Measurements from ENCODE around the gene FRZB.
"Not testable (repeated sequence)": the region's sequence is repeated elsewhere in the genome, so short reads cannot be mapped to it uniquely, and the experiment has no call there.

Gene FRZB

GRCh38 chr2:182887093-182887492 lies 20.7 kb upstream of the FRZB start:
- no peaks in the 10 kb centered on the region for H3K79me2 ChIP-seq (ENCODE audit: insufficient read depth, low read length)
- H3F3A ChIP-seq (ENCODE audit: insufficient read depth, low read length), result no peaks in the 10 kb centered on the region
- H3K9me3 ChIP-seq (ENCODE audit: low read length), result no peaks in the 10 kb centered on the region
- H3K36me3 ChIP-seq (ENCODE audit: insufficient read depth, low read length), result no peaks in the 10 kb centered on the region
- TF ChIP-seq EZH2 (IDR thresholded peaks at IDR 0.05; ENCODE audit: borderline replicate concordance, low read length) (no peak), CTCF (IDR thresholded peaks at IDR 0.05; ENCODE audit: low read length) (no peak)
- no peaks in the 10 kb centered on the region for H3K9me2 ChIP-seq (ENCODE audit: low read depth, low read length)
- no peak overlapping the region for H3K4me3 ChIP-seq (ENCODE audit: low read depth, low read length, poor library complexity, severe bottlenecking)
- H3K4me2 ChIP-seq (ENCODE audit: low read length), result no peak overlapping the region
- H3K9ac ChIP-seq (ENCODE audit: low read length), result no peak overlapping the region
- H3K27me3 ChIP-seq (ENCODE audit: insufficient read depth, low read length), result no peaks in the 10 kb centered on the region
- H3K27ac ChIP-seq (ENCODE audit: low read depth, low read length, poor library complexity, severe bottlenecking), result no peak overlapping the region
- no peaks in the 10 kb centered on the region for H4K20me1 ChIP-seq (ENCODE audit: insufficient read depth, low read length)
- no peak overlapping the region for H2AFZ ChIP-seq (ENCODE audit: low read length)
- no peaks in the 10 kb centered on the region for H3K4me1 ChIP-seq (ENCODE audit: insufficient read depth, low read length, severe bottlenecking)

GRCh38 chr2:182885771-182886170 lies 19.3 kb upstream of the FRZB start:
- Histone ChIP-seq H3K9me3 (ENCODE audit: low read length) (no peaks in the 10 kb centered on the region), H3K27me3 (ENCODE audit: insufficient read depth, low read length) (no peaks in the 10 kb centered on the region), H3K79me2 (ENCODE audit: insufficient read depth, low read length) (no peaks in the 10 kb centered on the region)

GRCh38 chr2:182883451-182883850 lies 17.0 kb upstream of the FRZB start:
- H3F3A ChIP-seq (ENCODE audit: insufficient read depth, low read length), result no peaks in the 10 kb centered on the region
- H3K36me3 ChIP-seq (ENCODE audit: insufficient read depth, low read length), result no peaks in the 10 kb centered on the region
- no peaks in the 10 kb centered on the region for H4K20me1 ChIP-seq (ENCODE audit: insufficient read depth, low read length)
- H3K9me2 ChIP-seq (ENCODE audit: low read depth, low read length), result no peaks in the 10 kb centered on the region
- no peak overlapping the region for H3K4me3 ChIP-seq (ENCODE audit: low read depth, low read length, poor library complexity, severe bottlenecking)
- H3K79me2 ChIP-seq (ENCODE audit: insufficient read depth, low read length), result no peaks in the 10 kb centered on the region
- no peaks in the 10 kb centered on the region for H3K9me3 ChIP-seq (ENCODE audit: low read length)
- no peak overlapping the region for H3K9ac ChIP-seq (ENCODE audit: low read length)
- no peak overlapping the region for H3K27ac ChIP-seq (ENCODE audit: low read depth, low read length, poor library complexity, severe bottlenecking)
- no peaks in the 10 kb centered on the region for H3K27me3 ChIP-seq (ENCODE audit: insufficient read depth, low read length)
- TF ChIP-seq CTCF (IDR thresholded peaks at IDR 0.05; ENCODE audit: low read length) (no peak), EZH2 (IDR thresholded peaks at IDR 0.05; ENCODE audit: borderline replicate concordance, low read length) (no peak)
- no peaks in the 10 kb centered on the region for H3K4me1 ChIP-seq (ENCODE audit: insufficient read depth, low read length, severe bottlenecking)
- H2AFZ ChIP-seq (ENCODE audit: low read length), result no peak overlapping the region
- H3K4me2 ChIP-seq (ENCODE audit: low read length), result no peak overlapping the region

More at GRCh38 chr2:182885771-182886170, 19.3 kb upstream of the FRZB start:
- Histone ChIP-seq H3K36me3 (ENCODE audit: insufficient read depth, low read length) (no peaks in the 10 kb centered on the region), H2AFZ (ENCODE audit: low read length) (no peak overlapping the region), H3K9me2 (ENCODE audit: low read depth, low read length) (no peaks in the 10 kb centered on the region), H3K4me3 (ENCODE audit: low read depth, low read length, poor library complexity, severe bottlenecking) (no peak overlapping the region), H3K9ac (ENCODE audit: low read length) (no peak overlapping the region), H4K20me1 (ENCODE audit: insufficient read depth, low read length) (no peaks in the 10 kb centered on the region), H3K4me2 (ENCODE audit: low read length) (no peak overlapping the region), H3K4me1 (ENCODE audit: insufficient read depth, low read length, severe bottlenecking) (no peaks in the 10 kb centered on the region), H3K27ac (ENCODE audit: low read depth, low read length, poor library complexity, severe bottlenecking) (no peak overlapping the region), H3F3A (ENCODE audit: insufficient read depth, low read length) (no peaks in the 10 kb centered on the region)
- TF ChIP-seq CTCF (IDR thresholded peaks at IDR 0.05; ENCODE audit: low read length) (no peak), EZH2 (IDR thresholded peaks at IDR 0.05; ENCODE audit: borderline replicate concordance, low read length) (no peak)

- H3K4me2 ChIP-seq (ENCODE audit: low read length); H3K9ac ChIP-seq (ENCODE audit: low read length); H3K4me1 ChIP-seq (ENCODE audit: insufficient read depth, low read length, severe bottlenecking); H3K27ac ChIP-seq (ENCODE audit: low read depth, low read length, poor library complexity, severe bottlenecking); H3K27me3 ChIP-seq (ENCODE audit: insufficient read depth, low read length); H4K20me1 ChIP-seq (ENCODE audit: insufficient read depth, low read length); H3K79me2 ChIP-seq (ENCODE audit: insufficient read depth, low read length); H3K9me2 ChIP-seq (ENCODE audit: low read depth, low read length); H3K9me3 ChIP-seq (ENCODE audit: low read length); H3F3A ChIP-seq (ENCODE audit: insufficient read depth, low read length); H2AFZ ChIP-seq (ENCODE audit: low read length); H3K4me3 ChIP-seq (ENCODE audit: low read depth, low read length, poor library complexity, severe bottlenecking); H3K36me3 ChIP-seq (ENCODE audit: insufficient read depth, low read length): not testable (repeated sequence)
Measured at GRCh38 chr2:182880100-182880499, 13.7 kb upstream of the FRZB start.

GRCh38 chr2:182876653-182877052 lies 10.2 kb upstream of the FRZB start:
- not testable (repeated sequence) for H3F3A ChIP-seq (ENCODE audit: insufficient read depth, low read length); H3K4me1 ChIP-seq (ENCODE audit: insufficient read depth, low read length, severe bottlenecking); H3K27ac ChIP-seq (ENCODE audit: low read depth, low read length, poor library complexity, severe bottlenecking); H4K20me1 ChIP-seq (ENCODE audit: insufficient read depth, low read length); H3K27me3 ChIP-seq (ENCODE audit: insufficient read depth, low read length); H3K36me3 ChIP-seq (ENCODE audit: insufficient read depth, low read length); H3K4me3 ChIP-seq (ENCODE audit: low read depth, low read length, poor library complexity, severe bottlenecking); H3K79me2 ChIP-seq (ENCODE audit: insufficient read depth, low read length); H3K9ac ChIP-seq (ENCODE audit: low read length); H3K9me2 ChIP-seq (ENCODE audit: low read depth, low read length); H2AFZ ChIP-seq (ENCODE audit: low read length); H3K9me3 ChIP-seq (ENCODE audit: low read length); H3K4me2 ChIP-seq (ENCODE audit: low read length)

Data from OCI-LY1 (cell line).